MM.1S (cell line): ENCODE data around the gene LAMP1.
"Not testable (repeated sequence)": the region's sequence is repeated elsewhere in the genome, so short reads cannot be mapped to it uniquely, and the experiment has no call there.

Experiments
- DNase-seq: peaks from one replicate; pipeline ENCODE4 v3.0.0-alpha.2; 2015
- H2AFZ ChIP-seq: fragments of 300-600 bp; sonication (generic); 2 replicates; pipeline ENCODE4 v1.6.0; 2016; ENCODE audit warnings: antibody characterized with exemption, low read length
- H3F3A ChIP-seq: fragments of 300-600 bp; sonication (generic); 2 replicates; pipeline ENCODE4 v1.6.1; 2016; ENCODE audit warnings: mild to moderate bottlenecking, antibody characterized with exemption, low read length, moderate library complexity, mixed read lengths; ENCODE audit not compliant: insufficient read depth
- H3K27ac ChIP-seq: fragments of 300-600 bp; sonication (generic); 2 replicates; pipeline ENCODE4 v1.5.1; 2016; ENCODE audit warnings: mild to moderate bottlenecking, low read length
- H3K27me3 ChIP-seq: fragments of 300-600 bp; sonication (generic); replicated peaks from 2 replicates; pipeline ENCODE4 v1.6.0; 2016; ENCODE audit warnings: low read length; ENCODE audit not compliant: insufficient read depth
- H3K36me3 ChIP-seq: fragments of 300-600 bp; sonication (generic); replicated peaks from 2 replicates; pipeline ENCODE4 v1.6.1; 2016; ENCODE audit warnings: mild to moderate bottlenecking, low read length, mixed read lengths; ENCODE audit not compliant: insufficient read depth
- H3K4me1 ChIP-seq: fragments of 300-600 bp; sonication (generic); 2 replicates; pipeline ENCODE4 v1.6.1; 2016; ENCODE audit warnings: low read length, mixed read lengths
- H3K4me2 ChIP-seq: fragments of 300-600 bp; sonication (generic); 2 replicates; pipeline ENCODE4 v1.6.0; 2016; ENCODE audit warnings: low read depth, low read length
- H3K4me3 ChIP-seq: fragments of 300-600 bp; sonication (generic); 2 replicates; pipeline ENCODE4 v1.5.1; 2016; ENCODE audit warnings: low read length, mixed read lengths
- H3K79me2 ChIP-seq: fragments of 300-600 bp; sonication (generic); 2 replicates; pipeline ENCODE4 v1.6.1; 2016; ENCODE audit warnings: mixed run types, low read length, mixed read lengths
- H3K9ac ChIP-seq: fragments of 300-600 bp; sonication (generic); 2 replicates; pipeline ENCODE4 v1.6.1; 2016; ENCODE audit warnings: low read length, mixed read lengths
- H3K9me2 ChIP-seq: fragments of 300-600 bp; sonication (generic); replicated peaks from 2 replicates; pipeline ENCODE4 v1.6.1; 2016; ENCODE audit warnings: mild to moderate bottlenecking, low read length, mixed read lengths; ENCODE audit not compliant: insufficient read depth
- H3K9me3 ChIP-seq: fragments of 300-600 bp; sonication (generic); replicated peaks from 2 replicates; pipeline ENCODE4 v1.6.1; 2016; ENCODE audit warnings: mild to moderate bottlenecking, low read length, mixed read lengths; ENCODE audit not compliant: insufficient read depth
- H4K20me1 ChIP-seq: fragments of 300-600 bp; sonication (generic); 2 replicates; pipeline ENCODE4 v1.6.1; 2016; ENCODE audit warnings: mild to moderate bottlenecking, low read length, moderate library complexity, mixed read lengths; ENCODE audit not compliant: insufficient read depth
- EZH2 ChIP-seq: fragments of 300-600 bp; sonication (generic); optimal IDR thresholded peaks from 2 replicates; pipeline ENCODE3; 2017; ENCODE audit warnings: low read depth, mild to moderate bottlenecking, antibody characterized with exemption, low read length, mixed read lengths
- EZH2phosphoT487 ChIP-seq: fragments of 300-600 bp; sonication (generic); IDR thresholded peaks from 2 replicates; pipeline ENCODE4 v1.6.1; 2018; ENCODE audit warnings: antibody characterized with exemption, low read length
- TF ChIP-seq, protein P1 (sequence below): fragments of 300-600 bp; sonication (generic); IDR thresholded peaks from 2 replicates; pipeline ENCODE4 v1.5.1; 2016; ENCODE audit warnings: antibody characterized with exemption, low read length, mixed read lengths

The LAMP1 gene

DNA sequence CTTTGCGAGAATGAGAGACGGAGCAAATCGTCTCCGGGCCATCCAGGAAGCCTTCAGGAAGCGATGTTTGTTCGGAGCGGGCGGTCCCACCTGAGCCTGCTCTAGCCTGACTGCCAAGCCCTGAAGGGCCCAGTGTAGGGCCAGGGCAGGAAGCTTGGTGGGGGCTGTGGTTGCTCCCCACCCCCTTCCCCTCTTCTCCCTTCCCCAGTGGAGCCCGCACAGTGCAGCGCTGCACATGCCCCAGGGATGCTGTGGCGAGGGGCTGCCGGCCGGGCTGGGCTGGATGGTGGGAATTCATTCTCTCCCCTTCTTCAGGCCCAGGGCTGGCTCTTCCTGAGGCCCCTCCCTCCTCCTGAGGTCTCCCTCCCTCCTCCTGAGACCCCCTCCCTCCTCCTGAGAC, 74.0 kb downstream of the LAMP1 start:
- Histone ChIP-seq H3K4me1 (no peaks in the 10 kb centered on the region), H3K9me3 (no peaks in the 10 kb centered on the region), H3K36me3 (no peaks in the 10 kb centered on the region), H3F3A (no peaks in the 10 kb centered on the region), H3K4me2 (no peak overlapping the region), H3K9ac (no peak overlapping the region), H3K27me3 (peaks cover 42% of the 10 kb centered on the region), H3K27ac (no peak overlapping the region), H3K4me3 (no peak overlapping the region), H4K20me1 (no peaks in the 10 kb centered on the region), H3K79me2 (no peaks in the 10 kb centered on the region), H2AFZ (no peak overlapping the region), H3K9me2 (no peaks in the 10 kb centered on the region)
- no peak for DNase-seq
- TF ChIP-seq EZH2phosphoT487 (no peak), EZH2 (no peak)
- TF ChIP-seq, protein P1, sequence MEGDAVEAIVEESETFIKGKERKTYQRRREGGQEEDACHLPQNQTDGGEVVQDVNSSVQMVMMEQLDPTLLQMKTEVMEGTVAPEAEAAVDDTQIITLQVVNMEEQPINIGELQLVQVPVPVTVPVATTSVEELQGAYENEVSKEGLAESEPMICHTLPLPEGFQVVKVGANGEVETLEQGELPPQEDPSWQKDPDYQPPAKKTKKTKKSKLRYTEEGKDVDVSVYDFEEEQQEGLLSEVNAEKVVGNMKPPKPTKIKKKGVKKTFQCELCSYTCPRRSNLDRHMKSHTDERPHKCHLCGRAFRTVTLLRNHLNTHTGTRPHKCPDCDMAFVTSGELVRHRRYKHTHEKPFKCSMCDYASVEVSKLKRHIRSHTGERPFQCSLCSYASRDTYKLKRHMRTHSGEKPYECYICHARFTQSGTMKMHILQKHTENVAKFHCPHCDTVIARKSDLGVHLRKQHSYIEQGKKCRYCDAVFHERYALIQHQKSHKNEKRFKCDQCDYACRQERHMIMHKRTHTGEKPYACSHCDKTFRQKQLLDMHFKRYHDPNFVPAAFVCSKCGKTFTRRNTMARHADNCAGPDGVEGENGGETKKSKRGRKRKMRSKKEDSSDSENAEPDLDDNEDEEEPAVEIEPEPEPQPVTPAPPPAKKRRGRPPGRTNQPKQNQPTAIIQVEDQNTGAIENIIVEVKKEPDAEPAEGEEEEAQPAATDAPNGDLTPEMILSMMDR: no peak

DNA sequence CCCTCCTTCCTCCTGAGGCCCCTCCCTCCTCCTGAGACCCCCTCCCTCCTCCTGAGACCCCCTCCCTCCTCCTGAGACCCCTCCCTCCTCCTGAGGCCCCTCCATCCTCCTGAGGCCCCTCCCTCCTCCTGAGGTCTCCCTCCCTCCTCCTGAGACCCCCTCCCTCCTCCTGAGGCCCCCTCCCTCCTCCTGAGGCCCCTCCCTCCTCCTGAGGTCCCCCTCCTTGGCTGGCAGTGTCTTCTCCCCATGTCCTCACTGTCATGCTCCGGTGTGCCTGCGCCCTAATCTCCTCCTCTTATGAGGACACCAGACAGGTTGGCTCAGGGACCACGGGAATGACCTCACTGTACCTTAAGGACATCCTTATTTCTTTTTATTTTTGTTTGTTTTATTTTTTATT, 74.7 kb downstream of the LAMP1 start:
- H3K4me2 ChIP-seq, H3K36me3 ChIP-seq, H2AFZ ChIP-seq, H3K9me3 ChIP-seq, H3K4me3 ChIP-seq, H3K27ac ChIP-seq, H4K20me1 ChIP-seq, H3K4me1 ChIP-seq, DNase-seq, H3K9ac ChIP-seq, H3F3A ChIP-seq, H3K79me2 ChIP-seq, H3K9me2 ChIP-seq: not testable (repeated sequence)
- H3K27me3 ChIP-seq: peaks cover 44% of the 10 kb centered on the region
